ENCODE measurements around the gene MOB3C.

MOB3C gene

DNA sequence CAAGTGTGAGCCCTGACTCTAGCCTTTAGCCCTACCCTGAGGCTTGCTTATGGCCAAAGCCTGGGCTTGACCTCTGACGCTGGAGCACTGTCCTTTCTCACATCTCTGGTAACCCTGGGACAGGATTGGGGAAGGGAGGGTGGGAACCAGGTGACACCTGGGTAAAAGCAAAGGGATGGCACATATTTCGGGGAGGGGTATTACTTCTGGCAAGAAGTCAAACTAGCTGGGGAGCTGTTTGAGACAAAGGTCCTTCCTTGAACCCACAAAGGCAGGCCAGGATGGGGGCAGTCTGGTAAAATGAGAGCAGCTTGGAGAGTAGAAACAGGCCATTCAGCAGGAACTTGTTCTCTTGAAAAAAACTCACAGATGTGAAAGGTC, 2.0 kb downstream of the MOB3C start:
- TF ChIP-seq, protein P1, sequence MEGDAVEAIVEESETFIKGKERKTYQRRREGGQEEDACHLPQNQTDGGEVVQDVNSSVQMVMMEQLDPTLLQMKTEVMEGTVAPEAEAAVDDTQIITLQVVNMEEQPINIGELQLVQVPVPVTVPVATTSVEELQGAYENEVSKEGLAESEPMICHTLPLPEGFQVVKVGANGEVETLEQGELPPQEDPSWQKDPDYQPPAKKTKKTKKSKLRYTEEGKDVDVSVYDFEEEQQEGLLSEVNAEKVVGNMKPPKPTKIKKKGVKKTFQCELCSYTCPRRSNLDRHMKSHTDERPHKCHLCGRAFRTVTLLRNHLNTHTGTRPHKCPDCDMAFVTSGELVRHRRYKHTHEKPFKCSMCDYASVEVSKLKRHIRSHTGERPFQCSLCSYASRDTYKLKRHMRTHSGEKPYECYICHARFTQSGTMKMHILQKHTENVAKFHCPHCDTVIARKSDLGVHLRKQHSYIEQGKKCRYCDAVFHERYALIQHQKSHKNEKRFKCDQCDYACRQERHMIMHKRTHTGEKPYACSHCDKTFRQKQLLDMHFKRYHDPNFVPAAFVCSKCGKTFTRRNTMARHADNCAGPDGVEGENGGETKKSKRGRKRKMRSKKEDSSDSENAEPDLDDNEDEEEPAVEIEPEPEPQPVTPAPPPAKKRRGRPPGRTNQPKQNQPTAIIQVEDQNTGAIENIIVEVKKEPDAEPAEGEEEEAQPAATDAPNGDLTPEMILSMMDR (IDR thresholded peaks at IDR 0.05; ENCODE audit: control insufficient read depth, extremely low read depth, insufficient read depth), result no peak
- no peak for DNase-seq (ENCODE audit: low read depth)
- H3K4me3 ChIP-seq (ENCODE audit: low read depth, low read length), result no peak overlapping the region

DNA sequence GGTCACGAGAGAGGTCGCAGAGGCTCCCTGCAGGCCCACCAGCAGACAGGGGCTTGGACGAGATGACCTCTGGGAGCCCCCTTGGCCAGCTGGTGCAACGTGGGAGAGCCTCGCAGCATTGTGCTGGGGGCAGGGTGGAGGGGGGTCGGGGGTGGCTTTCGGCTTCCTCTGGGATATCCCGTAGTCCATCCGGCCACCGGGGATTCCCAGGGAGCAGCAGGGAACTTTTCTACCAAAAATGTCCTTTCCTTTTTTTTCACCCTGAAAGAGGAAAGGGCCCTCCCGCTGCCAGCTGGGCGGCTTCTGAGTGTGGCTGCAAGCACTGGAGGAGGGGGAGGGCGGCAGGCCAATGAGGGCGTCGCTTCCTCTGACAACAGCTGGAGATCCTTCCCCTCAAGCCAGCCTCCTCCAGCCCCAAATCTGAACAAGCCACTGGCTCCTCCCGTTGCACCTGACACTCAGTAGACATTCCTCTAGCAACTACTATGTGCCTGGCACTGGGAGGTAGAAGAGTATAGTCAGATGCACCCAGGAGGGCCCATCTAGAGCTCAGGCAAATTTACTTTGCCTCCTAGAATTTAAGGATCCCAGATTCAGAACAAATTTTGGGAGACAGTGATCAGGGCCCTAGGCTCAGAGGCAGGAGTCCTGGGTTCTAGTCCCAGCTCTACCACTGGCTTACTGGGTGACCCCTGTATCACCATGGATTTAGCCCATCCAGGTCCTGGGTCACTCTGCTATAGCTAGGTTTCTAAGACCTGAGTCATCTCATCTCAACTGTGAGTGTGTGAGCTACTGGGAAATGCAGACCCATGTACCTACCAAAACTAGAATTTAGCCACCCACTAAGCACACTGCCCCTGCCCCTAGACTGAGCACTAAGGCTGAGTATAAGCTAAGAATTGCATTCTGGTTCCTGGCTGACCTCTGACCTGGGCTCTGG, 2.7 kb downstream of the MOB3C start:
- DNase-seq (ENCODE audit: low read depth), result no peak
- no peak overlapping the region for H3K4me3 ChIP-seq (ENCODE audit: low read depth, low read length)

DNA sequence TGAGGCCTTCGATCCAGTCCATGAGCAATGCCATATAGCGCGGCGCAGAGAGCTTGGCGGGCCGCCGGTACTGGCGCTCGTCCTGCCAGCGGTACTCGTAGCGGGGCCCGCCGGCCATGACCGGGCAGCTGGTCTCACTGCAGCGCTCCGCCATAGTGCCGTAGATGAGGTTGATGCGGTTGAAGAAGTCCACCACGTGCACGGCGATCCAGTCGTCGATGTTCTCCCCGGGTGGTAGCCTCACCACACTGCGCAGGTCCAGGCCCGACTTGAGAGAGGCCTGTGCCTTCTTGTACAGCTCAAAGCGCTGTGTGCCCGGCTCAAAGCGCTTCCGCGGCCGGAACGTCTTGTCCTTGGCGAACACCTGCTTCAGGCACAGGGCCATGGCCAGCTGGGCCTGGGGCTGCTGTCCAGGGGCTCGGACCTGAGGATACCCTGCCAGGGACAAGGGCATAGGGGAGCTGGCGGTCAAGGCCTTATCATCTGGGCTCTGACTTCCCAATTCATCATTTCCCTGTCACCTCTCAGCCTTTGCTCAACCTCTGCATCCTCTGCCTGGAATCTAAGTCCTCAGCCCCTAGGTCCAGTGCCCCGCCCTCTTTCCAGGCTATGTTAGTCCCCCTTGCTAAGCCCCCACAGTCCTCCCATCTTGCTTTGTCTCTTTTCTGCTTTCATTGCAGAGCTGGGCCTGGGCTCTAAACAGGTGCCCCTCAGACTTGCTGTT, 3.5 kb downstream of the MOB3C start:
- DNase-seq (ENCODE audit: low read depth), result no peak
- TF ChIP-seq, protein P1 (IDR thresholded peaks at IDR 0.05; ENCODE audit: control insufficient read depth, extremely low read depth, insufficient read depth), result no peak
- H3K4me3 ChIP-seq (ENCODE audit: low read depth, low read length), result no peak overlapping the region

More for the DNA sequence above, 2.7 kb downstream of the MOB3C start:
- TF ChIP-seq, protein P1 (IDR thresholded peaks at IDR 0.05; ENCODE audit: control insufficient read depth, extremely low read depth, insufficient read depth), result no peak

DNA sequence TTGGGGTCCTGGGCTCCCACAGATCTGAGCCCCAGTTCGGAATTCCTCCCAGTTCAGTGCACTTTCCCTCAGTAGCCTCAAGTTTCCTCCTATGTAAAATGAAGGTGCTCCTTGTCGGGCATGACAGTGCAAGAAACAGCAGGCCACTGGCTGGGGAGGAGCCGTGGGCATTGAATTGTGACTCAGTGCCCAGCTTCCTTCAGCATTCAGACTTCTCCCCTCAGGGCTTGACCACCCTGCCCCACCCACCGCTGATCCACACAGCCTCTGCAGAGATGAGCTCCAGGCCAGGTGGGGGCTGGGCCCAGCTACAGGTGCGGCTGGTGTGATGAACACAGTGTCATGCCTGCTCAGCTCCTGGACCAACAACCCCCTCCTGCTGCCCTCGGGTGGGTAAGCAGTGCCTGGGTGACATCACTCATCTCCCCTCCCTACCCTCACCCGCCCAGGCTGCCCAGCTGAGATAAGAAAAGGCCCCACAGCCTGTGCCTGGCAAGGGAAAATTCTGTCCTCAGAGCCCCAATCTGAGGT, 4.9 kb downstream of the MOB3C start:
- DNase-seq (ENCODE audit: low read depth), result no peak
- H3K4me3 ChIP-seq (ENCODE audit: low read depth, low read length), result no peak overlapping the region
- TF ChIP-seq, protein P1 (IDR thresholded peaks at IDR 0.05; ENCODE audit: control insufficient read depth, extremely low read depth, insufficient read depth), result no peak

DNA sequence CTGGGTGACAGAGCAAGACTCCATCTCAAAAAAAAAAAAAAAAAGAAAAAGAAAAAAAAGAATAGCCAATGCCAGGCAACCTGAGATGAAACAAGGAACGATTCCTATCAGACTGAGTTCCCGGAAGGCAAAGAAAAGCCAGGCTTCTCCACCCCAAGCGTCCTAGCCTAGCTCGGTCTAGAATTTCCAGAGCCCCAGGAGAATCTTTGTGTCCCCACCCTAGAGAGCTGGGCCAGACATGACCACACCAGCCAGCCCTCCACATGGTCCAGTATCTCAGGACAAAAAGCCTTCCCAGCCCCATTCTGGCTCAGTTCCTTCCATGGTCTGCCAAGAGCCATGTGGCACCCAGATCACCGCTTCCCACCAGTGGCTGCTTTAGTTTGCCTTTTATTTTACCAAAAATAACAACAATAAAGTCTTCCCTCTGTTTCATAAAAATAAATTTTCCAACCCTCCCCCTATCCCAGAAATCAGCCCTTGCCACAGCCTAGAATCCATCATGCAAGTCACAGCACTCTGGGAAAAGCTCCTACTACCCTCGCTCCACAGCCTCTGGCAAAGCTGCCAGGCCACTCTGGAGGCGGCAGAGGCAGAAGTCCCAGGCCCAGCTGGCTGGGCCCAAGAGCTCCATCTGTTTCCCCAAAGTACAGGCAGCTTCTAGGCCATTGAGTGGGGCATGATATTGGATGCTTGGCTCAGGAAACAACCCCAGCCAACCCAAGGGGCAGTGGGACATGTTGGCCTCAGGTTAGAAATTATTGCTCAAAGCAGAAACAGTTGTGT, 9.1 kb downstream of the MOB3C start:
- TF ChIP-seq, protein P1 (IDR thresholded peaks at IDR 0.05; ENCODE audit: control insufficient read depth, extremely low read depth, insufficient read depth), result no peak
- no peak for DNase-seq (ENCODE audit: low read depth)
- H3K4me3 ChIP-seq (ENCODE audit: low read depth, low read length), result no peak overlapping the region

DNA sequence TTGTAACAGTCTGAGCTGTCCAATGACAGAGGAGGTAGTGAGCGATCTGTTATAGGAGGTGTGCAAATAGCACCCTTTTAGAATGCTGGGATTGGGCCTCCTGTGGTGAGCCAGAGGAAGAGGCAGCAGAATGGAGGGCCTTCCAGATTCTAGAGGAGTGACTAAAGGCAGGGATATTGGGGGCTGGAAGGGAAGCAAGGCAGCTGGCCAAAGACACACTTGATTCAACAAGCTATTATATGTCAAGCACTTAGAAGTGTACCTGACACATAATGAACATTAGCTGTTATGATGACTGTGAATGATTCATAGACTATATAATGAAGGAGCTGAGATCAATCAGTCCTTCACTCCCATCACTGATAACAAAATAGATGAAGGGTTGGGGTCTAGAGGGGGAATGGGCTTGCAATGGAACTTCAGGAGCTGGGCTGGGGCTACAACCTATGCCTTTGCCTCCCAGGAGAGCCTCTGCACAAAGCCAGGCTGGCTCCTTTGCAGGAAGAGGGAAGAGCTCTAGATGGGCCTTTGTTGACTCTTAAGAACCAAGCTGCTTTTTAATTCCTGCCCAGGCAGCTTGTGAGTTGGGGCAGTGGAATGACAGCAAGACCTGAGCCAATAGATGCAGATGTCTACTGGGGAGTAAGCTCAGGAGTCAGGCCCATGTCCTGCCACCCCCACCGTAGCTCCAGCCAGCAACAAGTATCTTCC, 10.2 kb downstream of the MOB3C start:
- no peak overlapping the region for H3K4me3 ChIP-seq (ENCODE audit: low read depth, low read length)
- DNase-seq (ENCODE audit: low read depth), result no peak
- TF ChIP-seq, protein P1 (IDR thresholded peaks at IDR 0.05; ENCODE audit: control insufficient read depth, extremely low read depth, insufficient read depth), result no peak

All from LNCaP clone FGC (cell line).